ENCODE measurements around the gene SLF2. TPM values are rescaled to one million over a fixed set of nuclear protein-coding genes. Genes with fewer than 3 reads are reported as not detected.
"Not testable (repeated sequence)": the region's sequence is repeated elsewhere in the genome, so short reads cannot be mapped to it uniquely, and the experiment has no call there.

SLF2 gene
- polyA plus RNA-seq, 3 donors: 33.4 to 45.6 (median 36.9) TPM

GRCh38 chr10:100969187-100970075 is 56.7 kb downstream of the SLF2 start, which contains the start of gene SEMA4G:
TSS of gene SEMA4G (plus strand) at chr10:100969504. CDS start at chr10:100972913, 3,409 bp downstream.
- peak in 9 of 11 donors; percentile 28 to 40 (median 35) for DNase-seq (ENCODE audit: extremely low read depth in 1 of 11, low read depth in 9 of 11, low spot score in 4 of 11)

GRCh38 chr10:100970076-100970913 is 57.5 kb downstream of the SLF2 start:
- no peak for DNase-seq (ENCODE audit: extremely low read depth in 1 of 11, low read depth in 9 of 11, low spot score in 4 of 11)

- DNase-seq (ENCODE audit: extremely low read depth in 1 of 11, low read depth in 9 of 11, low spot score in 4 of 11): no peak
Measured at GRCh38 chr10:100970914-100971811, 58.4 kb downstream of the SLF2 start.

- no peak for DNase-seq (ENCODE audit: extremely low read depth in 1 of 11, low read depth in 9 of 11, low spot score in 4 of 11)
Measured at GRCh38 chr10:100972115-100972903, 59.5 kb downstream of the SLF2 start.

GRCh38 chr10:100972904-100973535 is 60.3 kb downstream of the SLF2 start:
- DNase-seq (ENCODE audit: extremely low read depth in 1 of 11, low read depth in 9 of 11, low spot score in 4 of 11): no peak

GRCh38 chr10:100975397-100975796 is 62.6 kb downstream of the SLF2 start:
- DNase-seq (ENCODE audit: extremely low read depth in 1 of 11, low read depth in 9 of 11, low spot score in 4 of 11): not testable (repeated sequence)

GRCh38 chr10:100976906-100977305 is 64.1 kb downstream of the SLF2 start:
- no peak for DNase-seq (ENCODE audit: extremely low read depth in 1 of 11, low read depth in 9 of 11, low spot score in 4 of 11)

- DNase-seq (ENCODE audit: extremely low read depth in 1 of 11, low read depth in 9 of 11, low spot score in 4 of 11): no peak
Measured at GRCh38 chr10:100977436-100977835, 64.7 kb downstream of the SLF2 start.

- DNase-seq (ENCODE audit: extremely low read depth in 1 of 11, low read depth in 9 of 11, low spot score in 4 of 11): no peak
Measured at GRCh38 chr10:100978121-100978900, 65.5 kb downstream of the SLF2 start.

GRCh38 chr10:100978901-100979195 is 66.1 kb downstream of the SLF2 start:
- no peak for DNase-seq (ENCODE audit: extremely low read depth in 1 of 11, low read depth in 9 of 11, low spot score in 4 of 11)

GRCh38 chr10:100979791-100980272 is 67.1 kb downstream of the SLF2 start:
- DNase-seq (ENCODE audit: extremely low read depth in 1 of 11, low read depth in 9 of 11, low spot score in 4 of 11): no peak

GRCh38 chr10:100980311-100980710 is 67.5 kb downstream of the SLF2 start:
- no peak for DNase-seq (ENCODE audit: extremely low read depth in 1 of 11, low read depth in 9 of 11, low spot score in 4 of 11)

- DNase-seq (ENCODE audit: extremely low read depth in 1 of 11, low read depth in 9 of 11, low spot score in 4 of 11): no peak
Measured at GRCh38 chr10:100980711-100981110, 67.9 kb downstream of the SLF2 start.

GRCh38 chr10:100981178-100981772 is 68.5 kb downstream of the SLF2 start:
- no peak for DNase-seq (ENCODE audit: extremely low read depth in 1 of 11, low read depth in 9 of 11, low spot score in 4 of 11)

GRCh38 chr10:100982916-100983830 is 70.4 kb downstream of the SLF2 start:
- no peak for DNase-seq (ENCODE audit: extremely low read depth in 1 of 11, low read depth in 9 of 11, low spot score in 4 of 11)

Data from renal cortex interstitium (tissue), 11 donors.